GM18861 (cell line): ENCODE measurements around the gene ALDH3B1.

Experiments
- ATAC-seq: cut with Tn5 transposase; IDR thresholded peaks from one replicate; pipeline ENCODE4 v1.9.1; 2021; ENCODE audit not compliant: unreplicated experiment

ALDH3B1 gene

DNA sequence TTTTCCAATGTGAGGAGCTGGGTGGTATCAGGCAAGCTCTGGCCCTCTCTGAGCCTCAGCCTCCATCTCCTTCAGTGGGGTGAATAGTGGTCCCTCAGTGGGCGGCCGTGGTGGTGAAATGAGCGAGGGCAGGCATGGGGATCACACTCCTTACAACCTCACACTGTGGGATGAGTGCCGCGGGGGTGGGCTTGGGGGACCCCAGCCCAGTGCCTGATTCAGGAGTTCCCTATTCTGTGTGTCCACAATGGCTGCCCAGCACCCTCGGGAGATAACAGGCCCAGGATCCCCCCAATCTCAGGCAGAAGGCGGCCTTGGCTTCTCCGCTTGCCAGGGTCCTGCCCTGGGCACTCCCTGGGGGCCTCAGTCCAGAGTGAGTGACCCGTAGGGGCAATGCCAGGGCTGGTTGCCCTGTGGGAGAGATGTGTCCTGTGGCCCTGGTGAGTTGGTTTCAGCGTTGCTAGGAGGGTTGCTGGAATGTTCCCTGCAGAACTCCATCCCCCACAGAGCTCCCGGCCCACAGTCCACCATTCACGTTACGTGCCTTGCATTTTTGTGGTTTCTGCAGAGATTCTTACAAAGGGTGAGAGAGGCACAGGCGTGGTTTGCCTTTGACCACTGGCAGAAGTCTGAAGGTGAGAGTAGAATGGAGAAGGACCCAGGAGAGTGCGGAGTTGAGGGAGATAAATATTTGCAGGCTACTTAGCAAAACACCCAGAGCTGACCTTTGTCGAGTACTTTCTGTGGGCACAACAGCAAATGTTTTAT, 2.9 kb downstream of the ALDH3B1 start:
- no peak for ATAC-seq

- ATAC-seq = no peak
These were observed 3.6 kb downstream of the ALDH3B1 start for GRCh38 chr11:68013611-68014156.

GRCh38 chr11:68014157-68014946, 4.2 kb downstream of the ALDH3B1 start:
- ATAC-seq = no peak

DNA sequence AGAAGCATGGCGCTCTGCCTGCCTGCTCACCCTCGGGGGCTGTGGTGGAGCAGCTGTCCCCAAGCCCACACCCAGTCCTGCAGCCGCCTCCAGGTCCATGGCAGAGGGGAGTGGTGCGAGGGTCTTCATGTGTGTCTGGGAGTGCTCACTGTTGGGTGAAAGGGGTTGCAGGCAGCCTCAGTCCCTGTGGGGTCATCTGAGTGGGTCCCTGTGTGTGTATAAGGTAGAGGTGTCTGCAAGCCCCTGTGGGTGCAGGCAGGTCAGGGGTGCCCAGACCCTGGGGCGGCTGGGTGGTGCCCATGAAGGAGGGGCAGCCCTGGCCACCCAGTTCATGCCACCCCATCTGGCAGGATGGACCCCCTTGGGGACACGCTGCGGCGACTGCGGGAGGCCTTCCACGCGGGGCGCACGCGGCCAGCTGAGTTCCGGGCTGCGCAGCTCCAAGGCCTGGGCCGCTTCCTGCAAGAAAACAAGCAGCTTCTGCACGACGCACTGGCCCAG, 4.9 kb downstream of the ALDH3B1 start:
- ATAC-seq = no peak

GRCh38 chr11:68015467-68015866, 5.3 kb downstream of the ALDH3B1 start:
- ATAC-seq = no peak

- ATAC-seq = no peak
These were observed 6.2 kb downstream of the ALDH3B1 start for GRCh38 chr11:68016161-68016903.

- no peak for ATAC-seq
These were observed 7.0 kb downstream of the ALDH3B1 start for GRCh38 chr11:68016904-68017817.

DNA sequence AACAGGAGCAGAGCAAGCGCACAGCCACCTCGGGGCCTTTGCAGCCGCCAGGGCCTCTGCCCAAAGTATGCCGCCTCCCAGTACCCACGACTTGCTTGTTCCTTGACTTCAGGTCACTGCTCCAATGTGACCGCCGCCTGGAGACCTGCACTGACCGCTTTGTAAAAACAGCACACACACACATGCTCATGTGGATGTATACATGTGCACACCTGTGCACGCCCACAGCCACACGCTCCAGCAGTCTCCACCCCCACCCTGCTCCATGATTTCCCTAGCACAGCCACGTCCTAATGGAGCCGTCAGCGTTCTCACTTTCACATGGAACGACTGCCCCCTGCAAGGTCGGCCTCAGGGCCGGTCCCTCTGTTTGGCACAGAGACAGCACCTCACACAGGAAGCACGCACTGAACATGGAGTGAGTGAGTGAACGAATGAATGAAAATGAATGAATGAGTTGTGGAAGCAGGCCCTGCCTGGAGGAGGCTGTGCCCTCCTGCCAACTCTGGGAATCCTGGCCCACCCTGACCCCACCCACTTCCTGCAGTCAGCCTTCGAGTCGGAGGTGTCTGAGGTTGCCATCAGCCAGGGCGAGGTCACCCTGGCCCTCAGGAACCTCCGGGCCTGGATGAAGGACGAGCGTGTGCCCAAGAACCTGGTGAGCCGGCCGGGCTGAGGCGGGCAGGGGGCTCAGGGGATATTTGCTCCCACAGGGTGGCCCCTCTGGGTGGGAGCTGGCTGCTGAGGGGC, 8.0 kb downstream of the ALDH3B1 start:
- ATAC-seq = no peak

DNA sequence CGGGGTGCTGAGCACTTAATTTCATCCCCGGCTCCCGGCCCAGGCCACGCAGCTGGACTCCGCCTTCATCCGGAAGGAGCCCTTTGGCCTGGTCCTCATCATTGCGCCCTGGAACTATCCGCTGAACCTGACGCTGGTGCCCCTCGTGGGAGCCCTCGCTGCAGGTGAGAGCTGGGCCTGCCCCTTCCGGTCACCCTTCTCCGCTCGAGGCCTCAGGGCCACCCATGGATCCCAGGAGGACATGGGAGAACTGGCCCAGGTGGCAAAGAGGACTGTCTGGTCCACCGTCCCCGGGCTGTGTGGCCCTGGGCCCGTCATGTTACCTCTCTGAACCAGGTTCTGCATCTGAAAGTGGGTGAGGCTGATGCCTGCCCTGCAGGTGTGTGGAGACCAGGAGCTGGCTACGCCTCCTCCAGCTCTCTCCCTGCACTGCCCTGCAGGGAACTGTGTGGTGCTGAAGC, 8.6 kb downstream of the ALDH3B1 start:
- ATAC-seq = no peak

- no peak for ATAC-seq
These were observed 9.4 kb downstream of the ALDH3B1 start for GRCh38 chr11:68019486-68019885.

DNA sequence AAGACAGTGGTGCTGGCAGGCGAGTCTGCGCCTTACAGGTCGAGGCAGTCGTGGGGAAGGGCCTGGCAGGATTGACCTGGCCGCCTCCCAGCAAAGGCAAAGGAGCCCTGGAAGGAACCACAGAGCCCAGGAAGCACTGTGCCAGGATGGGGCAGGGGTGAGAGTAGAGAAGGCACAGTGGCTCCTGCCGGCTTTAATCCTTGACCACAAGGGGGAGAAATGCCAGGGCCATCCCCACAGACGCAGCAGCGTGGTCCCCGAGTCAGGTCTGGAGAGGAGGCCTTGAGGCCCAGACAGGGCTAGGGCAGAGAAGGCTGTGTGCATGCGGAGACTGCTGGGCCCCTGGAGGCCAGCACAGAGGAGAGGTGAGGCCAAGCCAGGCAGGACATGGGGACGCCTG, 10.4 kb downstream of the ALDH3B1 start:
- no peak for ATAC-seq

DNA sequence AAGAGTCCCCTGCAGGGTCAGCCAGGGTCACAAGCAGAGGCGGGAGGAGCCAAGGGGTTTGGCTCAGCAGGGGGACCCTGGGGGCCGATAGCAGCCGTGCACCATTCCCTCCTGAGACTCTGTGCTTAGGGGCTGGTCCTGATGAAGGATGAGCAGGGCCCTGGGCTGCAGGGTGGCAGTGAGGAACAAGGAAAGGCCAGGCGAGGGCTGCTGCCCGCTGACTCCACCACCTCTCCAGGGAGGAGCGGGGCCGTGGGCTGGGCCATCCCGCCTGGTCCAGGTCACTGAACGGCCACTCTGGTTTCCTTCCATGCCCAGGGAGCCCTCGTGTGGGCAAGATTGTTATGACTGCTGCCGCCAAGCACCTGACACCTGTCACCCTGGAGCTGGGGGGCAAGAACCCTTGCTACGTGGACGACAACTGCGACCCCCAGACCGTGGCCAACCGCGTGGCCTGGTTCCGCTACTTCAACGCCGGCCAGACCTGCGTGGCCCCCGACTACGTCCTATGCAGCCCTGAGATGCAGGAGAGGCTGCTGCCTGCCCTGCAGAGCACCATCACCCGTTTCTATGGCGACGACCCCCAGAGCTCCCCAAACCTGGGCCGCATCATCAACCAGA, 11.2 kb downstream of the ALDH3B1 start:
- ATAC-seq = no peak

- ATAC-seq = no peak
These were observed 12.4 kb downstream of the ALDH3B1 start for GRCh38 chr11:68022531-68022930.

GRCh38 chr11:68024508-68024907, 14.4 kb downstream of the ALDH3B1 start:
- no peak for ATAC-seq

- ATAC-seq = no peak
These were observed 14.9 kb downstream of the ALDH3B1 start for GRCh38 chr11:68025047-68025446.

- ATAC-seq = no peak
These were observed 16.4 kb downstream of the ALDH3B1 start for GRCh38 chr11:68026391-68027105.

- ATAC-seq = no peak
These were observed 17.5 kb downstream of the ALDH3B1 start for GRCh38 chr11:68027667-68028066.
